Embryonic facial prominence (tissue), 1 donor: ENCODE results near the gene SLC25A19.

Experiments
- DNase-seq: peaks from one replicate; pipeline ENCODE4 v3.0.0-alpha.2; 2016; ENCODE audit errors: extremely low spot score

The SLC25A19 gene

DNA sequence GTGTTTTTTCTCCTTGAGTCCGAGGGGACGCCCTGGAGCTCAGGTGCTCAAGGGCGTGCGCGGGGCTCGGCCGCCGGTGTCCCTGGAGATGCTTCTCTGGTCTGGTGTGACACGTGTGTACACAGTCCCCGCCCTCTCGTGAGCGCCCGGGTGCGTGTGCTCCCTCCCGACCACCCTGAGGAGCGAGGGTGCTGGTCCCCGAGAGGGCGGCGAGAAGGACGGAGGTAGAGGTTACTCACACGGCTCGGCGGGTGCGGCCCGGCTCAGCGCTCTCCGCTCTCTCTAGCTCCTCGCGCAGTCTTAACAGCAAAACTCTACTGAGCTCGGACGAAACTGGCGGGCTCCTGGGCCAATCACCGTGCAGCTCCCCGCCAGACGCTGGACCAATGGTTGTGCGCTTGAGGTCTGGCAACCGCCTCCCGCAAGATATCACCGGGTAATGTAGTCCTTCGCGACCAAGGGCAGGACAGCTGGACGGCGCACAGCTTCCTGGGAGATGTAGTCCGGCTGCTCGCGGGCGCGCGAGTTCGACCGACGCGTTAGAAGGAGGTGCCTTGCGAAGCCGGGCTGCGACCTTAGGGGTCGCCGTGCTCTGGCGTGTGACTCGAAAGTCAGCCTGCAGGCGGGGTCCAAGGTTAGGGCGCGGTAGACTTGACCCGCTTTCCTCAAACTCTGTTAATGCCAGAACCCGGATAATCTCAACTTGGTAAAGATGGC is at the start of gene SLC25A19:
SLC25A19 (minus strand) TSS at position 319 of the 717 bp plus-strand sequence. CDS start 2,669 bp downstream, outside the sequence.
- DNase-seq, result peak; percentile 96

DNA sequence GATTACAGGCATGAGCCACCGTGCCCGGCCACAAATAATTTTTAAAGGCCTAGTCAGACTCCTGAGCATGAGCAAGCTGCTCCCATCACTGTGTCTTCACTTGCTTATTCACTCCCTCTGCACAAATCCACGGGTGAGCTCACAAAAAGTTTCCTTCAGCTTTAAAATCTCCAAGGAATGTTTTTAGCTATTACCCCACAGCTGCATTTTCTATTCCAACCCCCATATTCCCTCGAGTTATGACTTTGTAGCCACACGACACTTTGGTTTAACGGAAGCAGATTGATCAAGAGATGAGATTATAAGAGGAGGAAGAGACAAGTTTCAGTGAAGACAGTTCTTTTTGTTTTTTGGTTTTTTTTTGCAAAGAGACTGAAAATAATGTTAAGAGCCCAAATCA is 49.1 kb upstream of the SLC25A19 start:
- no peak for DNase-seq

DNA sequence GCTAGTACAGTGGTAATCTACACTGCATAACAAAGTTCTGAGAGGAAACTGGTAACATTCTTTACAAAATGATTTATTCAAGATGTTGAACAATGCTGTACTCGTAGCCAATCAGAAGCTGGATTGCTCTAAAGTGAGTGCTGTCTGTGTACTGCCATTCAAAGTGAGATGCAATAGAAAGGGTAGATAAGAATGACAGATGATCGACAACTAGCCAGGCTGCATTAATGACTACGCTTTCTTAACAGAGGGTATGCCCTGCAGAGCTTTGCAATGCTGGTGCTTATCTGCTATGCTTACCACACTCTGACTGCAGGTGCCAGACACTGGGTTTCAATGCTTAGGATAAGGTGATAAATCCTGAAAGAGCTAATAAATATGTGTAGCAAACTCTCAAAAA is 46.1 kb upstream of the SLC25A19 start:
- DNase-seq, result no peak

DNA sequence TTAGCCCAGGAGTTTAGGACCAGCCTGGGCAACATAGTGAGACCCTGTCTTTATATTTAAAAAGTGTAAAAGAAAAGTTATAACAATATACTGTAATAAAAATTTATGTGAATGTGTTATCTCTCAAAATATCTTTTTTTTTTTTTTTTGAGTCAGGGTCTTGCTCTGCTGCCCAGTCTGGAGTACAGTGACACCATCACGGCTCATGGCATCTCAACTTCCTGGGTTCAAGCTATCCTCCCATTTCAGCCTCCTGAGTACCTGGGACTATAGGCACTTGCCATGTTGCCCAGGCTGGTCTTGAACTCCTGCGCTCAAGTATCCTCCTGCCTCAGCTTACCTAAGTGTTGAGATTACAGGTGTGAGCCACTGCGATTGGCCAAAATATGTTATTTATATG is 45.5 kb upstream of the SLC25A19 start:
- no peak for DNase-seq

DNA sequence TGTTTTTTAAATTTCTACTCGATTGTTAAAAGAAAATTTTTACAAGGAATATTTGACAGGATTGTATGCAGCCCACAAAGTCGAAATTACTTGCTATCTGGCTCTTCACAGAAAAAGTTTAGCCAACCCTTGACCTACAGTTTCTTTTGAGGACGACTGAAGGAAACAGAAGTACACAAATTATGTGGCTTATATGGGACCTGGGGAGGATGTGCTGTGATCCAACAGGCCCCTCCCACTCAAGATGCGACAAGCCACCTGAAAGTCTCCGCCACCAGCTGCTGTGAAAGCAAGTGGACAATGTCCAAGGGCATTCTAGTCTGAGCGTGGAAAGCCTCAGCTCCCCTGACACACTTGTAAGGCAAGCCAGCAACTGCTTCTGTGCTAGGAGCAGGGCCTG is 42.4 kb upstream of the SLC25A19 start:
- DNase-seq, result no peak

DNA sequence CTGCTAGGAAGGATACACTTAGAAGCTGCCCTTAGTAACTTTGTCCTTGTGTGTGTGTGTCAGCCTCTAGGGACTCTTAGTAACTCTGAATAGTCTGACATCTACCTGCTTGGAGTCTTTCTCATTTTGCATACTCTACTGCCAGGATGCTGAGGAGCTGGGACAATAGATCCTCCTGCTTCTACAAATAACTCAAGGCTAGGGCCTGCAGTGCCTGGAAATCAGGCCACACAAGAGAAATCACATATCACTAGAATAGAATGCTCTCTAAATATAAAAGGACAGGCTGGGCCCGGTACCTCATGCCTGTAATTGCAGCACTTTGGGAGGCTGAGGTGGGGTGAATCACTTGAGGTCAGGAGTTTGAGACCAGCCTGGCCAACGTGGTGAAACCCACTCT is 38.5 kb upstream of the SLC25A19 start:
- DNase-seq, result no peak

DNA sequence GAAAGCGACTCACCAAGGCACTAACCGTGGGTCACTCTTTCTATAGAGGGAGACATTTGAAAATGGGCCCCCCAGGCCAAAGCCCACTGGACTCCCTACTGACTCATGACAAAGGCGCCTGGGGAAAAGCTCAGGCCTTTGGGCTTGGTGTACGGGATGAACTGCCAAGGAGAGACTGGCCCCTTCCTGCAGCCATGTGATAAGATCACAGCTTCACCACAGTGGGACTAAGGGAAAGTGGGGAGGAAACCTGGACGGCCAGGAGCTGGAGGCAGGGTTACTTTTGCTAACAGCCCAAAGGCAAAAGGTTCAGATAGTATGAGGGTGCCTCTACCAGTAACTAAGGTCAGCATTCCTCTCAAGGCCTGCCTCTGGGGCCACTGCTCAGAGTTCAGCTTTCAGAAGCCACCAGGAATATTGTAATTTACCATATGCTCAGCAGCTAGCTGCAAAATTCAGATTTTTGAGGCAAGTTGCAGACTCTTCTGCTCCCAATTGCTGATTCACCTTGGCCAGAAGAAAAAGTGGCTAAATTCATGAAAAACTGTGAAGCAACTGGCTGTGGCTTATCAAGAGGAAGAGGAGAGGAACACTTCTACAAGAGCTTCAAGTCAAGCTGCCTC is 37.1 kb upstream of the SLC25A19 start:
- no peak for DNase-seq

DNA sequence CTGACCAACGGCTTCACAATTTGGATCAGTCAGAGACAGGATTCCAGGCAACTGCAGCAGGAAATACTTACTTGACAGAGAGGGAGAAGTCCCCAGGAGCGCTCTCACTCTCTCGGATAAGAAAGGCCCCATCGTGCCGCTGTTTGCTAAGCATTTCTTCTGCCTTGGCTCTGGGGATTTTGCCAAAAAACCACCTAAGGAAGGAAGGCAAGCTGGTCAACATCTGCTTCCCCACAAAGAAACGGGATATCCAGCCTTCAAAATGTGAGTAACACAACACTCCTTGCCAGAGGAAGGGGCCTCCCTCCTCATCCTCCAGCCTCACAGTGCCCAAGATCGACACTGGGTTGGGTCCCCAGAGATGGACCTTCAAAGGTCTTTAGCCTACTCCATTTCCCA is 36.6 kb upstream of the SLC25A19 start:
- no peak for DNase-seq

DNA sequence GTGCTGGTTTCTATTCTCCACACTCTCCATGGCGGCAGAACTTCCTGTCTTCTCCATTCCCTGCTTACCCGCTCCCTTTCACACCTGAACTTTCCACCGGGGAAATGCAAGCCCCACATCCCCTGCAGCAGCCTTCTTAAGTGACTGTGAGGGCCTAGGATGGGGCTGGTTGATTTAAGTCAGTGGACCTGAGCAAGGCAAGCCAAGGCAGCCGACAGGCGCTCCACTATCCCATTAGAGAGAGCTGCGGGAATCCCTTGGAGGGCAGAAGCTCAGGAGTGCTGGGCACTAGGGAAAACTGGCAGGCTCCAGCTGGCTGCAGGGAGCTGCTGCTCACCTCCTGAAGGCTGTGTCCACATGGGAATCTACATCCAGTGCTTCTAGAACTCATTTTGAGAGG is 36.1 kb upstream of the SLC25A19 start:
- DNase-seq, result no peak

DNA sequence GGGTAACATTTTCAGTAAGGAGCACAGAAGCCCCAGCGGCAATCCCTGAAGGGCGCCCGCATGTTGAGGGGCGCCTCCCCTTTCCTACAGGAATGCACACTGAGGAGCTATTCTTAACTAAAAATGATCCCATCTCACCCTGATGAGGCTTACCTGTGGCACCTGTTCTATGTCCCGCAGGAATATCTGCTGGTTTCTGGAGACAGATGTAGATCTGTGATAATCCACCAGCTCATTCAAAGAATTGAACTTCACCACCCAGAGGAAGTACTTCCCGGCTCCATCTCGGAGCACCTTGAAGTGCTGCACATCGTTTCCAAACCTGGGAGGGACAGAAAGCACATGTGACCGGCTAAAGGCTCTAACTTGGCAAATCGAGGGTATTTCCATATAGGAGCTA is 32.3 kb upstream of the SLC25A19 start:
- DNase-seq, result no peak

DNA sequence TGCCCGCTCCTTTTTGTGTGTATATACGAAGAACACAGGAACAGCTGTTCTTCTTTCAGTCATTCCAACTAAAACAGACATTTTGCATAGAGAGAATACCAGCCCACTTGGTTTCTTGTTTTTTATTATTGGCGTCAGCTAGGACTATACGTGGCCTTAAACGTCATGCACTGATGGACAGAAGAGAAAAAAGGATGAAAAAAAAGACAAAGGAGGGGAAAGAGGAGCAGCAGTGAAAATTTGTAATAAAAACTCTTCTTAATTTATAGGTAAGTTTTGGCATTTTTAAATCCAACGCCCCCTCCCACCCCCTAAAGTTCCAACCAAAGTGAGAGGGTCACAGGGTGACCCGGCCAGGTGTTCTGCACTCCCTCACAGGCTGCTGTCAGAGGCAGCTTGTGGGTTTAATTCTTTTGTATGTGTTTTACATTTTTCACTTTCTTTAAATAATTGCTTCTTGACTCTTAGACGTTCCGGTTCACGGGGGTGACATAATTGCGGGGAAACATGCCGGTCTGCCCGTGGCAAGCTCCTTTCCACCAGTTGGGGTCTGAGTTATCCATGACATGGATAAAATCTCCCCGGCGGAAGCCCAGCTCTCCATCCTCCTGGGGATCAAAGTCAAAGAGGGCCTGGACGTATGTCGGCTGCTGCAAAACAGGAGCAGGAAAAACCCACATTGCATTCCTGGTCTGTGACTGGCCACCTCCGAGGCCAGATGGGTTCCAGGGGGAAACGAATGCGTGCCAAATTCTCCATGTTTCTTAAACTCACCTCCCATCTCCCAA is 30.9 kb upstream of the SLC25A19 start:
- no peak for DNase-seq

DNA sequence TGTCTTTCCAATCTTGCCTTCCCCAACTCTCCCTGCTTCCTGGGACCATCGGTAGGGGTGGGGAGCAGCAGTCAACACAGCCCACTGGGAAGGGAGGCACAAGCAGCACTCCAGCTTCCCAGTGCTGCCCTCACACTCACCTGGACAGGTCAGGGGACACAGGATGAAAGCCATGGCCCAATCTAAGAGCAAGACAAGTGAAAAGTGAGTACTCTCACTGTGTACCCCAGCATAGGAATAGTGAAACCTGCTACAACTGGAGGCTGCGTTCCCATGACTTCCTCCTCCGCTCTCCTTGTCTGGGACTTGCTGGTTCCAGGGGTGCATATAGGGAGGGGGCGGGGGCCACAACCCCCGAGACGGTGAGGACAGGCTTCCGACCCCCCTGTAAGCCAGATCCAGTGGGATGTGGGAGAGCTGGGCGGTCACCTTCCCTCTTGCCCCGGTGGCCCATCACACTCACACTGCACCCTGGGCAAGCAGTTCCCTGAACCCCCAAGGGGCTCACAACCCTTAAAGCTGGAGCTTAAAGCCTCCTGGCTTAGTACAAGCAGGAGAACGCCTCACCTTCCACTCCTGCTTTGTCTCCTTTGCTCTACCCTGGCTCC is 29.5 kb upstream of the SLC25A19 start:
- no peak for DNase-seq

DNA sequence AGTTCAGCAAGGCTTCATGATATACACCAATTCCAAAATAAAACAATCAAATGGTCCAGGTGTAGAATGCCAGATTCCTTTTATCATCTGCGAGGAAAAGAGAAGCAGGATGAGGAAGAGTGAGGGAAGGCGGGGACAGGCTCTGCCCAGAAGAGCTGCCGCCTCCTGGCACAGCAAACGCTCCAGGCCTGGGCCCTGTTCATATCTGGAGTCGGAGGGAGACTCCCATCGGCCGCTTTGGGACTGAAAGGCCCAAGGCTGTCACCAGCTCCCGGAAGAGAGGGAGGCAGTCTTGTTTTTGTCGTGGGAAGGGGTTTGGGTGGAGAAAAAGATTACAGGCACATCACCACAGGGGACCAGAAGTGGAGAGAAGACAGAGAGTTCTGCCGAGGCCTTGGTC is 29.0 kb upstream of the SLC25A19 start:
- DNase-seq, result no peak

DNA sequence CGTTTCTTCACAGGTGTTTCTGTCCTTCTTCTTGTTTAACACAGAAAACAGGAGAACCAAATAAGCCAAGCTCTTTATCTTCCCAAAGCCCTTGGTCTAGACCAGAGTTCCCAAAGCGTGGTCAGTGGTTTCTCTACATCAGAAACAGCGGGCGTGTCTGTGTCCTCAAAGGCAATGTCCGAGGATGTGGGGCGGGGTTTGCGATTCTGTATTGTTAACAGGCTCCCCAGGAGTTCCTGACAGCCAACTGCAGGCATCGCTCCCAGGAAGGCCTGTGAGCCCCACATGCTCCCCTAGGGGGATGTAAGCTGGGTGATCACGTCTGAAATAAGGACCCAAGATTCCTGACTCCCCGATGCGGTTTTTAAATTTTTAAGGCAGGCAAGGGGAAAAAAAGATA is 28.4 kb upstream of the SLC25A19 start:
- DNase-seq, result no peak

DNA sequence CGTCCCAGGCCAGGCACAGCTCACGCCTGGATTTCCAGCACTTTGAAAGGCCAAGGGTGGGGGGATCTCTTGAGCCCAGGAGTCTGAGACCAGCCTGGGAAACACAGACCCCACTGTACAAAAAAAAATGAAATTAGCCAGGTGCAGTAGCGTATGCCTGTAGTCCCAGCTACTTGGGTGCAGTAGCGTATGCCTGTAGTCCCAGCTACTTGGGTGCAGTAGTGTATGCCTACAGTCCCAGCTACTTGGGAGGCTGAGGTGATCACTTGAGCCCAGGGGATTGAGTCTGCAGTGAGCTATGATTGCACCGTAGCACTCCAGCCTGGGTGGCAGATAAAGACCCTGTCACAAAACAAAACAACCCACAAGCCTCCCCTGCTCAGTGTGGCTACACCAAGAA is 27.0 kb upstream of the SLC25A19 start:
- no peak for DNase-seq

DNA sequence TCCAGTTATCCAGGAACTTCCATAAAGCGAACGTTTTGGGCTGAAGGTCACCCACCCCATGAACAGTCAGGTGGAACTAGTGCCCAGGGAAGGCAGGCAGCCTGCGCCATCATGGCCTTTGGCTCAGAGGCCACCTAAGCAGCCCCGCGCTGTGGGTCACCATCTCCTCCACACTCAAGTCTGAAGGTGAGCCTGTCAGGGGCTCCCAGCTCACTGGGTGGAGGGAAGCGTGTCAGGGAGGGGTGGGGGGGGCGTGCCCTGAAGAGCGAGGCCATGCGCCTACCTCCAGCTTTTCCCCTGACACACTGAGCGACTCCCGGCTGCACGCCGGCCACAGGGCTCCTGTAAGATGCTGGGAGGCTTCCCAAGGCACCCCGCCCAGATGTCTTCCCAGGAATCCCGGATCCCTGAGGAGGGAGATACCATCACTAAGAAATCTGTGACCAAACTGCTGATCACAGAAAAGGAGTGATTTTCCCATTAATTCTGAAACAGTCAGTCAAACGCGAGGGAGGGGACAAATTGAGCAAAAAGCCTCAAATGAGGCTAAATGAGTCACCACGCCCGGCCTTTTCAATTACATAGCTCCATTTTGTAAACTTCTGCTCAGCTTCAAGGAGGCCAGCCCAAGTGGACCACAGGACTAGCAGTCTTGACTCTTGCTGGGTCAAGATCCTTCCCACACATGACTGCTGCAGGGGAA is 26.5 kb upstream of the SLC25A19 start:
- no peak for DNase-seq

DNA sequence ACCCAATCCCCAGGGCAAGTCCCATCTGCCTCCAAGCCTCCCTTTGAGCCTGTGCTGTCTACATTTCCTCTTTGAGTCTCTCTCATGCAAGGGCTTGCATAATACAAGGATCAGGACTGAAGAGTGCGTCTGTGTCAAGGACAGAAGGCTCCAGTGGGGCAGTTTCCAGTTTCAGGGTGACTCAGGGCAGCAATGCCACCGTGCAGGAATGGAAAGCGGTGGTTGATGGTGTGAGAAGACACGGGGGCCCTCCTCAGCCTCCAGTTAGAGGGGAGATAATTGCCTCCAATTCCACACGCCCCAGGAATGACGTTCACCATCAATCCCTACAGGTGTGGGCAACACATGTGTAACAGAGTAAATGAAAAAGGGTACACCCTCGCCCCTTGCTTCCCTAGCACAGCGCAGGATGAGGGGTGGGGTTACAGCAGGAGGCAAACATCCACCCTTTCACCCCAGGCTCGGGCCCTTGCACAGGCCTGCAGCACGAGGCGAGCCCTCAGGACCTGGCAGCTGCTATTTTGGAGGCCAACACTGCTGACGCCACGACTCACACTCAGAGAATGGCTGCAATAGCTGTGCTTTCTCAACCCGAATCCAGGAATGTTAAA is 24.8 kb upstream of the SLC25A19 start:
- DNase-seq, result no peak

DNA sequence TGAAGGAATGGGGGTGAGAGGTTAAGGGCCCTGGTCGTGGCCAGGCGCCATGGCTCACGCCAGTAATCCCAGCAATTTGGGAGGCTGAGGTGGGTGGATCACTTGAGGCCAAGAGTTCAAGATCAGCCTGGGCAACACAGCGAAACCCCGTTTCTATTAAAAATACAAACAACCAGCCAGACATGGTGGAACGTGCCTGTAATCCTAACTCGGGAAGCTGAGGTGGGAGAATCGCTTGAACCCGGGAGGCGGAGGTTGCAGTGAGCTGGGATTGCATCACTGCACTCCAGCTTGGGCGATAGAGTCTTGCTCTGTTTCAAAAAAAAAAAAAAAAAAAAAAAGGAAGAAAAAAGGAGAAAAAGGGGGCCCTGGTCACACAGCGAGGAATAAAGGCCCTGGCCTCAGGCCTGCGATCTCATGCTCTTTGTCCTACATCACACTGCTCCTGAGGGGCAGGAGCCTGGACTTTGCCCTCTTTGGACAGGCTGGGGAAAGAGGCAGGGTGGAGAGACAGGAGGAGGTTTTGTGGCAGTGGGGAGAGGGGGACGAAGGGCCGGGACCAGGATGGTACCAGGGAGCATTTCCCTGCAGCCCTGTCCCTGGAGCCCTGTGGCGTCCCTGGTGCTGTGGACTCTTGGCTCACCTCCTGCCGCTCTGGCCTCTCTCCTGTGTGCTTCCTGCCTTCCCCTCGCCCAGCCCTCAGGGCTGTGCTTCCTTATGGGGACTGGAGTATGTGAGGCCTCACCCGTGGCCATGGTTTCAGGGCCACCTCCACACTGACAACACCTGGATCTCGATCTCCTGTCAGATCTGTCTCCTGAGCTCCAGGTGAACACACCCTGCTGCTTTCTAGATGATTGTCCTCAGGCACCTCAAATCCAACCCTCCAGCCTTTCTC is 19.7 kb upstream of the SLC25A19 start:
- DNase-seq, result no peak

DNA sequence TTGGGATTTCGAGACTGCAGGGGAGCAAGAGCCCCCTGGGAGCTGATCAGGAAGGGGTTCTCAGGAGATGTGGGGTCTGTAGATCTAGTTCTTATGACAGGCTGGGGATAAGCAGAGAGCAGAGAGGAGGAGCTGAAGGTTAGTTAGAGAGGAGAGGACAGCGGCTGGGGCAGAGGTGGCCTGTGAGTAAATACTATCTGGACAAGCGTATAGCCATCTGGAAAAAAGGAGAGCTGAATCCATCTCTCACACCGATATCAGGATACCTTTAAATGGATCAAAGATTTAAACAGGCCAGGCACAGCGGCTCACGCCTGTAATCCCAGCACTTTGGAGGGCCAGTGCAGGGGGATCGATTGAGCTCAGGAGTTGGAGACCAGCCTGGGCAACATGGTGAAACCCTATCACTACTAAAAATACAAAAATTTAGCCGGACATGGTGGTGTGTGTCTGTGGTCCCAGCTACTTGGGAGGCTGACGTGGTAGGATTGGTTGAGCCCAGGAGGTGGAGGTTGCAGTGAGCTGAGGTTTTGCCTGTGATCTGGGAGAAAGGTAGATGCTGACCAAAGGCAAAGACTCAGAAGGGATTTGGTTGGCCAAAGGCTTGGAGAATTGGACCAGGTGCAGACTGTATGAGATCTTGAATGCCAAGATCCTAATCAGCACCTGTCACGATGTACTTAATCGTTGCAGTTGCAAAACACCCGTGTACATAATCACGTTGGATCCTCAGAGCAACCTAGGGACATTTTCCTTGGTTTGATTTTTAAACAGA is 18.9 kb upstream of the SLC25A19 start:
- no peak for DNase-seq
